GM18909 (cell line): Measurements from ENCODE around the gene CETP.
"Not testable (repeated sequence)": the region's sequence is repeated elsewhere in the genome, so short reads cannot be mapped to it uniquely, and the experiment has no call there.

Source experiments
- ATAC-seq: cut with Tn5 transposase; IDR thresholded peaks from one replicate; pipeline ENCODE4 v1.9.1; 2021; ENCODE audit warnings: mild to moderate bottlenecking; ENCODE audit not compliant: unreplicated experiment, poor library complexity

The CETP gene

DNA sequence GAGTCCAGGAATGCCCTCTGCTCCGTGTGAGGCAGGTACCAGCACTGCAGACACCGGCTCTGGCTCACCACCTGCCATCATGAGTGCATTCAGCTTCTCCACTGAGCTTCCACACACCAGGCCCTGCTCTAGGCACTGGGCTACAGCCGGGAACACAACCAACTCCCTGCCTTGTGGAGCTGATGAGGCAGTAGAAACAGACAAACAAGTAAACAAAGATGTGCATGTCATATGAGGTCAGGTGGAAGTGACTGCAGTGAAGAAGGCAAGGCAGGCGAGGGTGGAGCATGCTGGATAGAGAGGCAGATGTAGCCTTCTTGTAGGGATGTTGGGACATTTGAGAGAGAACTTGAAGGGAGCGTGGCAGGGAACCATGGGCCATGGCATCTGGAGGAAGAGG is 32.6 kb downstream of the CETP start:
- ATAC-seq = no peak

DNA sequence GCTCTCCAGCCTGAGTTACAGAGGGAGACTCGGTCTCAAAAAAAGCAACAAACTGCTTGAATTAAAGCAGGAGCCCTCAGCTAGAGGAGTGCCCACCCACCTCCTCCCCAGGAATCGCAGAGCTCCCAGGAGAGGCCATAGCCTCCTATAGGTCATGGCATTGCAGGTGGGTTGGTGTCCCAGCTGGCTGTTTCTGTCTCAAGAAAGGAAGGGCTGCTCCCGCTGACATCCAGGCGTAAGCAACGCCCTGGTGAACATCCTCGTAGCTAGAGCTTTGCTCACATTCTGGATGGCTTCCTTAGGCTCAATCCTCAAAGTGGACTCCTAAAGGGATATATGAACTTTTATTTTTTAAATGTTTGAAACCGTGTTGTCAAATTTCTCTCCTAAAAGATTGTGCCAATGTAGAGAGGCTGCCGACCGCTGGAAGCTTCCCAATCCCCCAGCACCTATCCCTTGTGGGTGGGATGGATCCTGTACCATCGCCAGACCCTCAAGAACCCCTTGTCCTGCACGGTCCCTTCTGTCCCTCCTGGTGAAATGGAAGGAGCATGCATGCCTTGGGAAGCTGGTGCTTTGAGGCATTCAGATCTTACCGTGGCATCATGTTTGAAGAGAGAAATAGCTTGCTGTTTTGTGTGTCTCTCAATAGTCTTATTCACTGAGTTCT is 33.5 kb downstream of the CETP start:
- no peak for ATAC-seq

DNA sequence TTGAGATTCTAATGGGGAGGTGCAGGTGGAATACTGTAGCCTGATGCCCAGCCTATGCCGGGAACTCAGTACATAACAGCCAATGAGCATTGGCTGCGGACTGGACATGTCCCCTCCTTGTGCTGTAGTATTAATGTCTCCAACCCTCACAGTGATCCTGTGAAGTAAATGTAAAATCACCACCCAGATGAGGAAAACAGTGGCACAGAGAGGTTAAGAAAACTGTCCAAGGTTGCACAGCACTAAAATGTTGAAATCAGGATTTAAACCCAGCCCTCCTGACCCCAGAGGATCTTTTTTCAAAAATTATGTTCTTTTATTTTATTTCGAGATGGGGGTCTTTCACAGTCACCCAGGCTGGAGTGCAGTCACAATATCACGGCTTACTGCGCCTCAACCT is 35.5 kb downstream of the CETP start:
- no peak for ATAC-seq

DNA sequence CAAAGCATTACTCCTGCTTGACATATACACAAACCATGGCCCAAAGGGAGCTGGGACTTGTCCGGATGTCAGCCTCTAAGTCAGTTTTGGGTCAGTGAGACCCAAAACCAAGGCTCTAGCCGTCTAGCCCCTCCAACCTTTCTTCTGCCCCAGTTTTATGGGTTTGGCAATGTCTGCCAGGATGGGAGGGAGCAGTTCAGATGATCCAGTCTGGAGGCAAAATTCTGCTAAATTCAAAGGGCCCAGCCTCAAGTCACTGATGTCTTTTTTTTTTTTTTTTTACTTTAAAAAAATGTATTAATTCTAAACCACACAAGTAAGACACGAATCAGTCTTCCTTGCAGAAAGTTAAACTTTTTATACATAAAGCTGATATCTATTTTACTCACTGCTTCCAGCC is 36.2 kb downstream of the CETP start:
- ATAC-seq = no peak

DNA sequence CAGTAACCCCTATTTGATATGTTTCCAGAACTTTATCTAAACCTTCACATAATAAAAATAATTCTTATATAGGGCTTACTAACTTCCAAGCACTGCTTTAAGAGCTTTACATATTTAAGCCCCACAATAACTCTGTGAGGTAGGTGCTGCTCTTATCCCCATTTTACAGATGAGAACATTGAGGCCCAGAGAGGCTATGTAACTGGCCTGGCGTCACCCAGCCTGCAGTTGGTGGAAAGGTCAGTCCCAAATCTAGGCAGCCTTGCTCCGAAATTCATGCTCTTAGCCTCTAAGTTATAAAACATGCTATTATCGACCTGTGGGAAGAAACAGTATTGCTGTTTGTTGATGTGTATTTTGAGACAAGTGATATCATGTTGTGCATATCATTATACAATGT is 36.6 kb downstream of the CETP start:
- no peak for ATAC-seq

DNA sequence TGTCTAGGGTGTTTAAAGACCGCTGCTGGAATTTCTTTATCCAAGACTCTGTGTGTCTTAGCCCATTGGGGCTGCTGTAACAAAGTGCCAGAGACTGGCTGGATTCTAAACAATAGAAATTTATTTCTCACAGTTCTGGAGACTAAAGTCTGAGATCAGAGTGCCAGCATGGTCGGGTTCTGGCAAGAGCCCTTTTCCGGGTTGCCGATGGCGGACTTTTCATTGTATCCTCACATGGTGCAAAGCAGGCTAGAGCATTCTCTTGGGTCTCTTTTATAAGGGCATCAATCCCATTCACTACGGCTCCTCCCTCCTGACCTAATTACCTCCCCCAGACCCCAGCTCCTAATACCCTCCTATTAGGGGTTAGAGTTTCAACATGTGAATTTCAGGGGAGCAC is 37.1 kb downstream of the CETP start:
- no peak for ATAC-seq

DNA sequence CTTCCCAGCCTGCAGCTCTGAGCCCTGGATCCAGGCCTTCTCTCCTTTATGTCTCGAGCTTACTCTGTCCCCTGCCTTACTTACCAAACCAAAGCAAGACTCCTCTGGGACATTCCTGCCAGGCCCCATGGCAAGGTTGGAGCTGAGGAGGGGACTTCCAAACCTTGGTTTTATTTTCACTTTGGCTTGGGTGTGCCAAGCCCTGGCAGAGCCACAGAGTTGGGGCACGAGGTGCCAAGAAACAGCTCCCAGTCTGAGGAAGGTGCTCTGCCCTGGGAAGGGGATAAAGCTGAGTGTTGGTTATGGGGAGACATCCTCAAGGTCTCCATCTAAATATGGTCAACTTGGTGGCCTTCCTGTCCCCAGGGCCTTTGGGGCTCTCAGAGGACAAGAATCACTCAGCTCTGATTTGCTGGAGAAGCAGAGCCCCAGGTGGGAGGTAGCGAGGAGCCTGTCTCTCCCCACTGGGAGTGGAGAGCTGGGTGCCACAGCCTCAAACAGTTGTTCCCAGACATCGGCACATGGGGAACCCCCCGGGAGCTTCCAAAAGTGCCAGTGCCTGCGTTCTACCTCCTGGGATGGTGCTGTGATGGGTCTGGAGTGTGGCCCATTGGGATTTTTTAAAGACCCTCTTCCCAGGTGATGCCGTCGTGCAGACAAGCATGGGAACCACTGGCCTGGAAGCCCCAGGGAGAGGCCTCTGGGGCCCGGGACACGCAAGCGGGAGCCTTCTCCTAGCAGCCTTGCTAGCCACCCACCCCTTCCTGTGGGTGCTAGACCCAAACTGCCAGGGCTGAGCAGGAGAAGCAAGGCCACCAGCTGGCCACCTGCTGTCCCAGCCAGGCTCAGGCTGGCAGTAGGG is 37.9 kb downstream of the CETP start:
- ATAC-seq = no peak

DNA sequence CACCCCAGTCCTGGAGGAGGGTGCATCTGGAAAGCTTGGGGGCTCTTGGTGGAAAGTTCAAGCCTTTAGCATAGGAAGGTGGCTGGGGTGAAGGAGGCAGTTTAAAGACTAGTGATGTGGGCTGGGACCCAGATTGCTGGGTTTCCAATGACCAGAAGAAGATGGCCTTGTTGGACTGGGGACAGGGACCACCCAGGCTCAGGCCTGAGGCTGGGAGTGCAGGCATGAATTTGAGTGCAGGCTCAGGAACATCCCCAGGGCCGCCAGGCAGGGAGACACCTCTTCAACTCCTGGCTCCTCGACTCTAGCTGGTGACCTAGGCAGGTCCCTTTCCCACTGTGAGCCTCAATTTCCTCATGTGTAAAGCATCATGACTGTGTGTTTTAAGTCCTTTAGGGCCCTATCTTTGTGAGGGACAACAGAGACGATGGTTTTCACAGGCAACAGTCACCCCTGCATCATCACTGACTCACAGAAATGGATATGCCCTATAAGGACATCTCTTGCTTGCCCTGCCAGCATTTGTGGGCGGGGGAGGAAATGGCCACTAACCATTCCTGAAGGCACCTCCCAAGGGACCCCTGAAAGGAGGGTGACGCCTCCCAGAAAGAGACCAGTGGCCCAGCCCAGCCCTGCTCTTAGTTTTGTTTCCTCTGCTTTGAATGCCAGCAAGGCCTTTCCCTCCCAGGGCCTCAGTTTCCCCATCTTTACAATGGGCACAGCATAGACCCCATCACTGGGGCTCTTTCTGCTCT is 38.7 kb downstream of the CETP start:
- ATAC-seq = peak; percentile 46

DNA sequence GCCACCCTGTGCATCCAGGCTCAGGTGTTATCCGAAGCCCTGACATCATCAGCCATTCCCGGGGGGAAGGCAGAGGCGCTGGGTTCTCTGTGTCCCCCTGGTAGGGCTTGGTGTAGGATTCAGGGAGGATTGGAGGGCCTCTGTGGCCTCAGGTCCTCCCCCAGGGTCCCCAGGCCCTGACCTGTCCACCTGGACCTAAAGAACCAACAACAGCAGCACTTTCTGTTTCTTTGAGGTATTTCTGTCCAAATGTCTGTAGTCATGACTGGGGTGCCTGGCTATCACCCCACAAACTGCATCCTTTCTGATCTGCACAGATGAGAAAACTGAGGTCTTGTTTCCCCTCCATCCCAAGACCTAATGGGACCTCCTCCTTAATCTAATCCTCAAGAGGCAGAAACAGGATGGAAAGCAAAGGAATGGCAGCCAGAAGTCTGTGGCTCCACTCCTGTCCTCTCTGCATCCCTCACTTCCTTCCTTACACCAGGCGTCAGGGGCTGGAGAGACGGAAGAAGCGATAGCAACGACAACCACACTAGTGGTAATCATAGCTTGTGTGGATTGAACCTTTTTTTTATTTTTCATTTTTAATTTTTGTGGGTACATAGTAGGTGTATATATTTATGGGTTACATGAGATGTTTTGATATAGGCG is 39.4 kb downstream of the CETP start:
- ATAC-seq = no peak

DNA sequence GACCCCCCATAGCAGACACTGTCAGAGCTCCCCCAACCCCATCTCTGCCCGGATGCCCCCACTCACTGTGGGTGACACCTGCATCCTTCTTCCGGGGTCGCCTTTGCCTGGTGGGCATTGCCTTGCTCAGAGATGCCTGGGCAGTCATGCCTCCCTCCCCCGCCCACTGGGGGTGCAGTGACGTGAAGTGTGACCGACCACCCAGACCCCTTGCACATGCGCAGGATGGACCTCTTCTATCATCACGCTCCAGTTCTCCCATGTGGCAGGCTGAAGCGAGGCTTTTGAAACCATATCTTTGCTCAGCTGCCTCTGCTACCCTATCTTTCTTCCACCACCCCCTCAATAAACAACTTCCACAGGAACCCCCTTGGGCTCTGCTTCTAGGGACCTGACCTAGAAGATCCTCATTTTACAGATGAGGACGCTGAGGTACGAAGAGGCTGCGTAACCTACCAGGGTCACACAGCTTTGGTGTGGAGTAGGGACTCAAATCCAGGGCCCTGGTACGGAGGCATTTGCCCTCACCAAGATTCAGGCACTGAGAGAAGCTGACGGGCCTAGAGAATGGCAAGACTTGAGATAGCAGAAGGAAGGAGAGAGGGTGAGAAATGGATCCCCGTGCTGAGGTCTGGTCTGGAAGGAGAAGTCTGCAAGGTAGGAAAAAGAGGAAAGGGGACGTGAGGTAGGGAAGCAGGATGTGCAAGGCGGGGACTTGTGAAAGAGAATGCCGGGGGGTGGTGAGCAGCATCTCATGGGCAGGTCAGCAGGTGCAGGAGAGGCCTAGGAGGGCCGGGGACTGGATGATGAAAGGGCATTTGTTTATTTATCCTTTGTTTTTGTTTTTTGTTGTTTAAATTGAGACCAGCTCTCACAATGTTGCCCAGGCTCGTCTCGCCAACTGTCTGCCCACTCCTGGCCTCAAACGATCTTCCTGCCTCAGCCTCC is 42.0 kb downstream of the CETP start:
- peak; percentile 30 for ATAC-seq

DNA sequence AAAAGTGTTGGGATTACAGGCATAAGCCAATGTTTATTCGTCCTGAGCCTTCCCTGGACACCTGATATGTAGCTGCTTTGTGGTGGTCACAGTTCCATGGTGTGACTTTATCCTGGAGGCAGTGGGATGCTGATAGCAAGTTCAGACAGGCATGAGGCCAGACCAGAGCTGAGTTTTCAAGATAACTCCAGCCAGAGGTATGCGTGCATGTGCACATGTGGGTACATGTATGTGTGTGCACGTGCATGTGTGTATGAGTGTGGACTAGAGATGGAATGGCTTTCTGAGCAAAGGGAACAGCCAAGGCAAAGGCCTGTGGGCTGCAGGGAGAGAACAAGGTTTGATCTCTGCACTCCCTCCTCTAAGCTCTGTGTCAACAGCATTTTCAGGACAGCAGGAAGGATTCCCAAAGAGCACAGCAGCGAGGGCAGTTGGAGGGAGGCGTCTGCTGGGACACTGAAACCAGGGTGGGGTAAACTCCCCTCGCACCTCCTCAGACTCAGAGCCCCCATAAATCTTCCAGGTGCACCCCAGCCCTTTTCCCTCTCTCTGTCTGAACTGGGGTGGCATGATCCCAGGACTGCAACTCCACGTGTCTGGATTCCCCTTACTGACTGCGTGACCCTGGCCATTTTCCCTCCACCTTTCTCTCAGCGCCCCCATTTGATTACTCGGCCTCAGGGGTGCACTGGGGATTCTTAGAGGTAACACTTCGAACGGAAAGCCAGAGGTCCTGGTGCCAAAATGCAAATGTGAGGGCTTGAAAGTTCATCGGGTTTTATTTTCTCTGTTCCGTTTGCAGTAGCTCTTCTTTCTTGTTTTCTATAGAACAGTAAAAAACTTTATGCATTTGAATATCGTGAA is 42.9 kb downstream of the CETP start:
- ATAC-seq = no peak

DNA sequence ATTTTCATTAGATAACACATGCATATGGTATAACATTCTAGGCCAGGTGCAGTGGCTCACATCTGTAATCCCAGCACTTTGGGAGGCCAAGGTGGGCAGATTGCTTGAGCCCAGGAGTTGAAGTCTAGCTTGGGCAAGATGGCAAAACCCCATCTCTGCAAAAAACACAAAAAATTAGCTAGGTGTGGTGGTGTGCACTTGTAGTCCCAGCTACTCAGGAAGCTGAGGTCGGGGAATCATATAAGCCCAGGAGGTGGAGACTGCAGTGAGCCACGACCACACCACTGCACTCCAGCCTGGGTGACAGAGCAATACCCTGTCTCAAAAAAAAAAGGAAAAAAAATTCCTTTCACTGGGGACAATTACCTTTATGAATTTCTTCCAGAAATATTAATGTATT is 43.8 kb downstream of the CETP start:
- ATAC-seq = not testable (repeated sequence)

DNA sequence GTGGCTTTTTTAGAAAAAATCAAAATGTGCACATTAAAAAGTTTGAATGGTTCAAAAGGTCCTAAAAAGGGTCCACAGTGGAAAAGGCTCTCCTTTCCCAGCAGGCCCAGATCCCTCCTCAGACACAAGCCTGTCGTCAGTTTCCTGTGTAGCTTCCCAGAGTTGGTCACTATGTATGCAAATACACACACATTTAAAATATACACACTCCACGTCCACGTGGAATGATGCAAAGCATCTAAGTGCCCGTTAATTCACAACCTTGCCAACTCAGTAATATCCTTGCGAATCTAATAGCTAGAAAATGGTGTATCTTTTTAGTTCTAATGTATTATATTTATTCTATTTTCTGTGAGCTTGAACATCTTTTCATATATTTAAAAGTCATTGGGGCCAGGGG is 45.3 kb downstream of the CETP start:
- no peak for ATAC-seq

DNA sequence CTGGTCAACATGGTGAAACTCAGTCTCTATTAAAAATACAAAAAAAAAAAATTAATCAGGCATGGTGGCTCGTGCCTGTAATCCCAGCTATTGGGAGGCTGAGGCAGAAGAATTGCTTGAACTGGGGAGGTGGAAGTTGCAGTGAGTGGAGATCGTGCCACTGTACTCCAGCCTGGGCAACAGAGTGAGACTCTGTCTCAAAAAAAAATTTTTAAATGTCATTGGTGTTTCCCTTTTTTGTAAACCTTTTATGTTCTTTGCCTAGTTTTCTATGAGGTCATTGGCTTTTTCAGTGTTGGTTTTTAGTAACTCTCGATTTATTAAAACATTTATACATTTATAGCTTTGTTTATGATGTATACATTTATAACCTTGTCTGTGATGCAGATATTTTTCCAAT is 45.8 kb downstream of the CETP start:
- no peak for ATAC-seq

DNA sequence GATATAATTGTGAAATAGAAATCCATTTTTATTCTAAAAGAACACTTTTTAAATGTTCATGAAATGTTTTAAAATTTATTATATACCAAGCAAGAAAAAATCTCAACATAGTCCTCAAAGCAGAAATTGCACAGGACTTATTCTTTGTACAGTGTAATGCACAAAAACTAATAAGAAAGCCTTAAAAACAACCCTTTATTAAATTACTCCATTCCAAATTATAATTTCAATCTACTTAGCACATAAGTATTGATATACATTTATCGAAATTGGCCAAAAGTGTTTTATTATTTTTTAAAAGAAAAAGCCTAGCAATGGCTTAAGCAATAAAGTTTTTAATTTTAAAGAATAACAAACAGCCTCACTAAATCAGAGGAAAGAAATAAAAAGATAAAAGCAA is 46.7 kb downstream of the CETP start:
- no peak for ATAC-seq

DNA sequence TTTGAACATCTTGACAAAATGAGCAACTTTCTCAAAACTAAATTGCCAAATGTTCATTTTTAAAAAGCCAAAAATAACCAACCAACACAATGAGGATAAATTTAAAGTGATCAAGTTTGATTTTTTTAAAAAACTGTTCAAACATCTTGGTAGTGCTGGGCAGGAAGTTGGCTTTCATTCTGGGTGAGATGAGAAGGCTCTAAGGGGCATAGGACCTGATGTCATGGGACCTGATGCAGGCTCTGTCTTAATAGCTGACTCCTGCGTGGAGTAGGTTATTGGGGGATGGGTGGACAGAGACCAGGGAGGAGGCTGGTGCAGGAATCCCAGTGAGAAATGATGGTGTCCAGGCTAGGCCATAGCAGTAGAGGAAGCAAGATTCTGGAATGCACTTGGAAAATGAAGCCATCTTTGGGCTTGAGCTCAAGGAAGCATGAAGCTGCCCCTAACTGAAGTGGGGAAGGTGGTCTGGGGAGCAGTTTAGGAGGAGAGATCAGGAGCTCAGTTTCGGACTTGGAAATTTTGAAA is 48.0 kb downstream of the CETP start:
- ATAC-seq = no peak

DNA sequence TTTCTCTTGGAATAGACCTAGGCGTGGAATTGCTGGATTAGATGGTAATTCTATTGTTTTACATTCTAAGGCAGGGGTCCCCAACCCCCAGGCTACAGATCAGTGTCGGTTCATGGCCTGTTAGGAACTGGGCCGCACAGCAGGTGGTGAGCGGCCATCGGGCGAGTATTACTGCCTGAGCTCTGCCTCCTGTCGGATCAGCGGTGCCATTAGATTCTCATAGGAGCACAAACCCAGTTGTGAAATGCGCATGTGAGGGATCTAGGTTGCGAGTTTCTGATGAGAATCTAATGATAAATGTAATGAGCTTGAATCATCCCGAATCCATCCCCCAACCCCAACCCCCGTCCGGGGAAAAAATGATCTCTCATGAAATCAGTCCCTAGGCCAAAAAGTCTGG is 50.6 kb downstream of the CETP start:
- ATAC-seq = no peak

DNA sequence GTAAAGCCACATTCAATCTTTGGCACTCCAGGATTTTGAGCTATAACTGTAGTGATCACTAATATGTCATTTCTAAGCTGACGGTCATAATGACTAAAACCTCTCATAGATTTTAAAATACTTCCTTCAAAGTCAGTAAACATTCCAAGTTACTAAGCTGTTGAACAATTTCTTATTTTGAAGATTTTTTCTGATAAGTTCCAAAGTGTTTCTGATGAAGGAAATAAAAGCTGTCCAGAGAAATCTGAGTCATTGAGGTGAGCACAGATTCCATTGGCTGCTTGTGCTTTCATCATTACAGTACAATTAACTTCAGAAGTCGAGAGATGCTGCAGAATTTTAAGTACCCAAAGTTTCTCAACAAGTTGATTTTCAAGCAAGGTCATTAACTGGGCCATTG is 51.5 kb downstream of the CETP start:
- no peak for ATAC-seq

DNA sequence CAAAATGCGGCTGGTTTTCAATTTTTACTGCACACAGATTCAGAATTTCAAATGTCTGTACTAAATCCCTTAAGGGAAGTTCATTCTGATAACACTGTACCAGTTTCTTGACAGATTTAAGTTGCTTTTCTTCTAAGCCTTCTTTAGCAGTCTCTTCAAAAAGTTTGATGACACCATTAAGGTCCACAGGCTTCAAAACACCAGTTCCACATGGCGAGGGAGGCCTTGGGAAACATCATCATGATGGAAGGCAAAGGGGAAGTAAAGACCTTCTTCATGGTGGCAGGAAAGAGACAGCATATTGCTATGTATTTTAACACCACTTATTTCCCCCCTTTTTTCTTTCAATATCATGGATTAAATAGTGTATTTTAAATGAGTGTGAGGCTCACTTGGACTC is 52.2 kb downstream of the CETP start:
- ATAC-seq = no peak
